ENCODE measurements around the gene BEST2. TPM values are rescaled to one million over a fixed set of nuclear protein-coding genes. Genes with fewer than 3 reads are reported as not detected.

The BEST2 gene
- total RNA-seq = not detected
- long read RNA-seq = 0 reads

GRCh38 chr19:12751635-12752034 is at the start of gene BEST2:
Gene BEST2 (plus strand): TSS chr19:12751791. CDS start chr19:12752593, 802 bp downstream.
- no peak for DNase-seq
- no peak for TF ChIP-seq CTCF (IDR thresholded peaks at IDR 0.05; ENCODE audit: borderline replicate concordance)
- intact Hi-C loops (cut with micrococcal nuclease) = no loop called here

GRCh38 chr19:12703046-12703445 is 48.5 kb upstream of the BEST2 start:
- TF ChIP-seq CTCF (IDR thresholded peaks at IDR 0.05; ENCODE audit: borderline replicate concordance) = no peak
- Histone ChIP-seq H3K27me3 (ENCODE audit: low read depth) (no peaks in the 10 kb centered on the region), H3K4me3 (no peak overlapping the region), H3K9me3 (replicated peaks) (no peaks in the 10 kb centered on the region), H3K4me1 (no peaks in the 10 kb centered on the region), H3K27ac (replicated peaks) (no peak overlapping the region), H3K36me3 (peaks cover 92% of the 10 kb centered on the region)
- intact Hi-C loops (cut with micrococcal nuclease) = no loop called here
- DNase-seq = no peak

More at GRCh38 chr19:12751635-12752034, at the start of gene BEST2:
- Histone ChIP-seq H3K36me3 (peaks cover 18% of the 10 kb centered on the region), H3K9me3 (replicated peaks) (peaks cover 8% of the 10 kb centered on the region), H3K27me3 (ENCODE audit: low read depth) (peaks cover 75% of the 10 kb centered on the region), H3K4me3 (no peak within 1 kb of the TSS), H3K27ac (replicated peaks) (no peak within 1 kb of the TSS), H3K4me1 (no peaks in the 10 kb centered on the region)

GRCh38 chr19:12705169-12705568 is 46.4 kb upstream of the BEST2 start:
- Histone ChIP-seq H3K4me3 (no peak overlapping the region), H3K4me1 (no peaks in the 10 kb centered on the region), H3K27me3 (ENCODE audit: low read depth) (no peaks in the 10 kb centered on the region), H3K36me3 (peaks cover 100% of the 10 kb centered on the region), H3K27ac (replicated peaks) (no peak overlapping the region), H3K9me3 (replicated peaks) (no peaks in the 10 kb centered on the region)
- TF ChIP-seq CTCF (IDR thresholded peaks at IDR 0.05; ENCODE audit: borderline replicate concordance) = no peak
- DNase-seq = no peak
- intact Hi-C loops (cut with micrococcal nuclease) = no loop called here

- no peaks in the 10 kb centered on the region for H3K9me3 ChIP-seq (replicated peaks)
- H3K4me3 ChIP-seq = no peak overlapping the region
- H3K4me1 ChIP-seq = no peaks in the 10 kb centered on the region
- no peak for DNase-seq
- no peaks in the 10 kb centered on the region for H3K27me3 ChIP-seq (ENCODE audit: low read depth)
- H3K27ac ChIP-seq (replicated peaks) = no peak overlapping the region
- intact Hi-C loops (cut with micrococcal nuclease) = no loop called here
- H3K36me3 ChIP-seq = peaks cover 100% of the 10 kb centered on the region
- no peak for TF ChIP-seq CTCF (IDR thresholded peaks at IDR 0.05; ENCODE audit: borderline replicate concordance)
Observed at GRCh38 chr19:12705654-12706331, 45.8 kb upstream of the BEST2 start.

GRCh38 chr19:12706332-12706718 is 45.3 kb upstream of the BEST2 start:
- DNase-seq = no peak

More at GRCh38 chr19:12706332-12706718, 45.3 kb upstream of the BEST2 start:
- Histone ChIP-seq H3K27ac (replicated peaks) (no peak overlapping the region), H3K9me3 (replicated peaks) (no peaks in the 10 kb centered on the region), H3K4me1 (no peaks in the 10 kb centered on the region), H3K27me3 (ENCODE audit: low read depth) (no peaks in the 10 kb centered on the region), H3K4me3 (no peak overlapping the region), H3K36me3 (peaks cover 100% of the 10 kb centered on the region)
- intact Hi-C loops (cut with micrococcal nuclease) = no loop called here
- TF ChIP-seq CTCF (IDR thresholded peaks at IDR 0.05; ENCODE audit: borderline replicate concordance) = no peak
